HG03025 (cell line): ENCODE data around the gene PTPRD.

Experiments used
- ATAC-seq: cut with Tn5 transposase; IDR thresholded peaks from one replicate; pipeline ENCODE4 v1.9.1; 2021; ENCODE audit warnings: mild to moderate bottlenecking, moderate library complexity; ENCODE audit not compliant: unreplicated experiment, low FRiP score

Gene PTPRD

GRCh38 chr9:9791611-9792010 is 821.2 kb downstream of the PTPRD start:
- ATAC-seq: no peak

- peak; percentile 47 for ATAC-seq
These were observed 822.5 kb downstream of the PTPRD start for GRCh38 chr9:9790216-9790872.

GRCh38 chr9:9783711-9784110 is 829.1 kb downstream of the PTPRD start:
- ATAC-seq: no peak

GRCh38 chr9:9783211-9783610 is 829.6 kb downstream of the PTPRD start:
- no peak for ATAC-seq

GRCh38 chr9:9778293-9778692 is 834.5 kb downstream of the PTPRD start:
- no peak for ATAC-seq

GRCh38 chr9:9774471-9774870 is 838.3 kb downstream of the PTPRD start:
- ATAC-seq: no peak

GRCh38 chr9:9771314-9771713 is 841.5 kb downstream of the PTPRD start:
- no peak for ATAC-seq

- no peak for ATAC-seq
These were observed 848.0 kb downstream of the PTPRD start for GRCh38 chr9:9764821-9765220.

- no peak for ATAC-seq
These were observed 858.6 kb downstream of the PTPRD start for GRCh38 chr9:9754186-9754585.

- no peak for ATAC-seq
These were observed 859.5 kb downstream of the PTPRD start for GRCh38 chr9:9753266-9753665.

- no peak for ATAC-seq
These were observed 860.1 kb downstream of the PTPRD start for GRCh38 chr9:9752722-9753121.

- no peak for ATAC-seq
These were observed 860.8 kb downstream of the PTPRD start for GRCh38 chr9:9751996-9752395.

GRCh38 chr9:9750719-9751118 is 862.1 kb downstream of the PTPRD start:
- no peak for ATAC-seq

- no peak for ATAC-seq
These were observed 863.2 kb downstream of the PTPRD start for GRCh38 chr9:9749591-9749990.

GRCh38 chr9:9747787-9748186 is 865.0 kb downstream of the PTPRD start:
- no peak for ATAC-seq

- no peak for ATAC-seq
These were observed 866.0 kb downstream of the PTPRD start for GRCh38 chr9:9746826-9747225.

GRCh38 chr9:9743822-9744221 is 869.0 kb downstream of the PTPRD start:
- ATAC-seq: no peak

GRCh38 chr9:9730174-9730573 is 882.6 kb downstream of the PTPRD start:
- no peak for ATAC-seq

GRCh38 chr9:9729082-9729481 is 883.7 kb downstream of the PTPRD start:
- no peak for ATAC-seq

- no peak for ATAC-seq
These were observed 893.3 kb downstream of the PTPRD start for GRCh38 chr9:9719373-9720112.

GRCh38 chr9:9718691-9719090 is 894.1 kb downstream of the PTPRD start:
- no peak for ATAC-seq

GRCh38 chr9:9679433-9679832 is 933.4 kb downstream of the PTPRD start:
- ATAC-seq: no peak
